GM18505 (cell line): ENCODE measurements around the gene KIRREL3.

Experiments
- ATAC-seq: cut with Tn5 transposase; IDR thresholded peaks from one replicate; pipeline ENCODE4 v1.9.1; 2021; ENCODE audit not compliant: unreplicated experiment
- POLR2A ChIP-seq: IDR thresholded peaks from 4 replicates; pipeline ENCODE4 v1.6.1; 2011; ENCODE audit warnings: borderline replicate concordance; ENCODE audit not compliant: insufficient read depth, insufficient read length; ENCODE audit errors: extremely low read depth

The KIRREL3 gene

DNA sequence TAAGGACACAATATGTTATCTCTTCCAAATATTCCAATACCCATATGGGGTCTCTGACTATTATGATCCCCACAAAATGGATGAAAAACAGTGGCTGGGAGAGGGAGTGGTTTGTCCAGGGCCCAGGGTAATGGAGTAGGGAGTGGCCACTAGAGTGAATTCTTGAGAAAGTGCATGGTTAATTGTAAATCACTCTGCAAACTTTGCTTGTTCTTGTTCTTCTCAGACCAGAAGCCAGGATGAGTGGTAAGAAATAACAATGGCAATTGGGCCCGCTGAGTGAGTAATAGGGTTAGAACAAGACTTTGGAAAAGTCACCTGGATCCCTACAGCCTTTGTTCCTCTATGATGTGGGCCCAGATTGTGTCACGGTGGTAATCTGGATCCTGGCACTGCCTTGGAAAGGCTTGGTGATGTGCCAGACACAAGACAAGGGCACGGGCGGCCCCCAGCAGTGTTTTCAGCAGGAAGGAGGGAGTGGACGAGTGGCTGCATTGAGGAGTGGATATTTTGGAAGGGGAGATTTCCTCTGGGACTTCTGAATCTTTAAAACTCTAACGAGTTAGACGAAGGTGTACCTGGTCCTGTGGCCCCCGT is 18.2 kb upstream of the KIRREL3 start:
- ATAC-seq: no peak
- no peak for TF ChIP-seq POLR2A

DNA sequence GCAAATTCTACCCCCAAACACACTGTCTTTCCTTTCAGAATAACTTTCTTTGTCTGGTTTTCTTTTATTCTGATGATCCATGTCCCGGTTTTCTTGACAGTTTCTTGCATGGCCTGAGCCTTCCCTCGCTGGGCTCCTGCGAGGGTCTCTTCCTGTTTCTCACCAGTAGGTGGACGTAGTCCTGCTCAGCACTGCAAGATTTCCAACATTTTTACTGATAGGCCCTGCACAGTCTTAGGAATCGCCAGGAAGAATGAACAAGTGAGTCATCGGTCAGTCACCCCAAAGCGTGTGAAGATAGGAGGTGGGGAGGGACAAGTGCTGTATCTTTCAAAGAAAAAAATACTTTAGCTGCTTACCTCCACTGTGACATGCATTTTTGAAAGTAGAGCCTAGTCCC is 16.9 kb upstream of the KIRREL3 start:
- no peak for TF ChIP-seq POLR2A
- ATAC-seq: no peak

DNA sequence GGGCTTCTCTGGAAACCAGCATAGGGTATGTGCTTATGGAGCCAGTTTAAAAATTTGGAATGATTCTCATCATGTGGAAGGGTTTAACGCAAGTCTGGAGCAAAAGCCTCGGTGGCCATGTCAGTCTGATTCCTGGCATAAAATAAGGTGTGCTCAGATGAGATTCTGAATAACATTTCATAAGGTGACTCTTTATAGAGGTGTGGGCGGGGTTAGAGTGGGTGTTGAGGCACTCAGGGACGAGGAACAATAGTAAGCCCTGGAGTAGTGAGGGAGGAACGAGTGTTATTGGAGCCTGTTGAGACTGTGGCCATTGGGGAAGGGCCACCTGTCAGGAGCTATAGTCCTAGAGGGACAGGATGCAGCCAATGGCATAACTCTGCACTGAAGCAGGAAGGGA is 13.0 kb upstream of the KIRREL3 start:
- no peak for TF ChIP-seq POLR2A
- ATAC-seq: no peak

DNA sequence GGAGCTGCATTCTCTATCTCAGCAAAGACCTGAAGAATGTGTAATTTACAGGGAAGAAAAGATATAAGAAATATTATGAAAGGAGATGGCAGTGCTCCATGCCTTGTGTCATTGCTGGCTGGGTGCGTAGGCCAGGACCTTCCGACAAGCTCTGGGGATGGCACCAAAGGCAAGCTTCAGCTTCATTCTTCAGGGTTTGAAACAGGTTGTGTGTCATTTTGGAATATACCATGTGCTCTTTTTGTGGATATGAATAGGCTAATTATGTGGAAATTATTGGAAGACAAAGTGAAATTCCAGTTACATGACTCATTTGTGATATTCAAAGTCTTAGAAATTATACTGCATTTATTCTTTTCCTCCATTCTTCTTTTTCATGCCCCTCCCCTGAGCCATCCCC is 5.7 kb upstream of the KIRREL3 start:
- no peak for ATAC-seq

DNA sequence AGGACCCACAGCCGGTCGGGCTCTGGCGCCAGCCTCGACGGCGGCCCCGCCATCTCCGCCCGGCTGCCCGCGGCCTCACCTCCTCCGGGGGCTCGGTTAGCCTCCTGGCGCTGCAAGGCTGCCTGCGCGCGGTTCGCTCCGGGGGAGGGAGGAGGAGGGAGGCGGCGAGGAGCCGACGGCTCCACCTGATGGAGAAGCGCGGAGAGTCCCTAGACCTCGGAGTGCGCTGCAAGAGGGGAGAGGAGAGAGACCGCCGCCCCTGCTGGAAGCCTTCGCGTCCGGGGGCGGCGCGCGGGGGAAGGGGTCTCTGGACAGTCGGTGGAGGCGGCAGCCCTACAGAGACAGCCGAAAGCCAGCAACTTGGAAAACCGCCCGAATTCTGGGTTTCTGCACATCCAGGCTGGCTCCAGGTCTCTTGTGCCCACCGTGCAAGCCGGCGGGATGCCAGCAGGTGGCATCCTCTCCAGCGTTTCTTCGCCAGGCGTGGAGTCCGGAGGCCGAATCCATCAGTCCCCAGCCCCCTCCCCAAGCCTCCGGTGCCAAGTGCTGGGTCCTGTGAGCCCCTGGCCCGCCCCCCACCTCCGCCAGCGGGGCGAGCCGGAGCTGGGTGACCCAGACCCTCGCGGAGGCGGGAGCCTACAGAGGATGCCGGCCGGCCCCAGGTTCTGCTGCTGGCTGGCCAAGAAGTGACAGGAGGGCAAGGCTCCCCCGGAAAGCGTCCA is 2.9 kb upstream of the KIRREL3 start:
- no peak for TF ChIP-seq POLR2A
- ATAC-seq: no peak

More for the DNA sequence above, 5.7 kb upstream of the KIRREL3 start:
- no peak for TF ChIP-seq POLR2A

DNA sequence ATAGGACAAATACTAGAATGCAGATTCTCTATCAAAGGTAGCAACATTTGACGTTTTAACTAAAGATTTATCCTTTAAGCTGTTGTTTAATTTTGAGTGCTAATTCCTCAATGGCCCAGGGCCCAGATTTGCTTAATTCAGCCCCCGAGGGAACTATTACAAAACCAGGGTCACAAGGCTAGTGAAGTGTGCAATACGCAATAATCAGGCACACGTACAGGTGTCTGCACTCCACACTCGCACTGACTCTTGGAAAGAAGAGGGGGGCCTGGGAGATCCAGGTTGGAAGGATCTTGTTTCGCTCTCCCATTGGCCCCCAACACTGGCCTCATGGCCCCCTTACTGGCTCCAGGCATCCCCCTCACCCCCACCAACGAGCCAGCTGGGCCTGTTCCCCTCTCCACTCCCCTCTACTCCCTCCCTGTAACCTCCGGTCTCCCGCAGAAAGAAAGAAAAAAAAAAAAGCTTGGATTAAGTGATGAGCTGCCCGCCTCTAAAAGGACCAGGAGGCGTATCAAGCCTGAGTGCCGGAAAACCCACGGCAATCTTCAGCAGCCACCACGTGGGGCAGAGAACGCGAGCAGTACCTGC is 2.2 kb upstream of the KIRREL3 start:
- no peak for TF ChIP-seq POLR2A
- ATAC-seq: no peak

DNA sequence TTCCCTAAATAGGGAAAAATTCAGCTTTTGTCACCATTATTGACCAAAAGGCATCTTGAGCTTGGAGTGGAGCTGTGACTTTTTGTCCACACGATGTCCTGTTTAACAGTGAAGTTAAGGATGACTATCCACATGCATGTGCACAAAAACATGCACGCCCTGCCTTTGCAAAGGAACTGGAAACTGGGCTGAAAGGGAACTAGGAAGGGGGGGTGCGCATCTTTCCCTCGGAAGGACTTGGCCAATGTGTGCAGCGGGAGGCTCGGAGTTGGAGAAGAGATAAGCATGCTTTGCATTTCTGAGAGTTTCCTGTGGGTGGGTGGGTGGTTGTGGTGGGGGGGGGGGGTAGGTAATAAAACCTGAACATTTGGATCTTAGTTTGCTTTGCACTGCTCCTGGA is 411 bp upstream of the KIRREL3 start:
- ATAC-seq: no peak
- no peak for TF ChIP-seq POLR2A

DNA sequence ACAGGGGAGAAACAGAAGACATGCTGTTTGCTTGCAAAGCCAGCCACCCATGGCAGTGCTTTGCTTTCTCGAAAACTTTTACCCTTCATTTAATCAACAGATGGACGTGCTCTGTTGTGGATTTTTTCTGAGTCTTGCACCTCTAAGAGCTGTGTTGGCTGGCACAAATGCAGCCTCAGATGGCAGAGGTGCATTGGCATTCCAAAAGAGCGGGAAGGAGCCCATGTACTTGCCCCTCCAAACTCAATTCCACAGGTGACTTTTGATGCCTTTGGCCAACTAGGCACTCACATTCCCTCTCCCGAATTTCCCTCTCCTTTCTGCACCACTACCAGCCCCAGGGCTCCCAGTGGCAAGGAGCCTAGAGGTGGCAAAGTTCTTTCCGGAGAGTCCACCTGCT is 1.2 kb downstream of the KIRREL3 start:
- no peak for TF ChIP-seq POLR2A
- no peak for ATAC-seq

DNA sequence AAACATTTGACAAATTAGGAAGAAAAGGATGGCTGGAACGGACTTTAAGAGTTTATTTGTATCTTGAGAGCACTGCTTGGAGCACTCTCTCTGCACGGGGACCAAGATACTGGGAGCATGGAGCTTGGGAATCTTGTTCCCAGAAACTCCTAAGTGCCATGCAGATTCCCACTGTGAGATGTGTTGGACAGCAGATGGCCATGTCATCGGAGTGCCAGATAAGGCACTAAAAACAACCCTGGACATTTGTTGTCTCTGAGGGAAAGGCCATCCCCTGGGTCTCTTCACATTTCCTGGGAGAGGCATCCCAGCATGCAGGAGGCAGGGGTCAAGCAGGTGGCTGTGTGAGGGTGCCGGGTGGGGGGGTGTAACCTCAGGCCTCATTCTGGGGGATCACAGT is 2.9 kb downstream of the KIRREL3 start:
- no peak for TF ChIP-seq POLR2A

DNA sequence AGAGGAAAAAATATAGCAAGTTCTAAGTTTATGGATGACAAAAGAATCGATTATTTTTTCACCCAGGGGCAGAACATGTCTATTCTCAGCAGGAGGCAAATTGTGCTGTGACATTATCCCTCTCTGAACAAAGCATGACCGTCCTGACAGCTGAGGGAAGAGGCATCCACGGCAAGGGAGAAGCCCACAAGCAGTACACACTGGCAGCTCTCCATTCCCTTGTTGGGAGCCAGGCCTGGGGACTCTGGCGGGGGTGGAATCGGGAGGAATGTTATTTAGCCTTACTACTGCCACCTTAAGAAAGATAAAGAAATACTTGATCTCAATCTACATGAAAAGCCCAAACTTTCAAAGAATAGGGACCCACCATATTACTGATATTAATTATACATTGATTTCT is 3.4 kb downstream of the KIRREL3 start:
- no peak for ATAC-seq
- no peak for TF ChIP-seq POLR2A

More for the DNA sequence above, 2.9 kb downstream of the KIRREL3 start:
- ATAC-seq: no peak

DNA sequence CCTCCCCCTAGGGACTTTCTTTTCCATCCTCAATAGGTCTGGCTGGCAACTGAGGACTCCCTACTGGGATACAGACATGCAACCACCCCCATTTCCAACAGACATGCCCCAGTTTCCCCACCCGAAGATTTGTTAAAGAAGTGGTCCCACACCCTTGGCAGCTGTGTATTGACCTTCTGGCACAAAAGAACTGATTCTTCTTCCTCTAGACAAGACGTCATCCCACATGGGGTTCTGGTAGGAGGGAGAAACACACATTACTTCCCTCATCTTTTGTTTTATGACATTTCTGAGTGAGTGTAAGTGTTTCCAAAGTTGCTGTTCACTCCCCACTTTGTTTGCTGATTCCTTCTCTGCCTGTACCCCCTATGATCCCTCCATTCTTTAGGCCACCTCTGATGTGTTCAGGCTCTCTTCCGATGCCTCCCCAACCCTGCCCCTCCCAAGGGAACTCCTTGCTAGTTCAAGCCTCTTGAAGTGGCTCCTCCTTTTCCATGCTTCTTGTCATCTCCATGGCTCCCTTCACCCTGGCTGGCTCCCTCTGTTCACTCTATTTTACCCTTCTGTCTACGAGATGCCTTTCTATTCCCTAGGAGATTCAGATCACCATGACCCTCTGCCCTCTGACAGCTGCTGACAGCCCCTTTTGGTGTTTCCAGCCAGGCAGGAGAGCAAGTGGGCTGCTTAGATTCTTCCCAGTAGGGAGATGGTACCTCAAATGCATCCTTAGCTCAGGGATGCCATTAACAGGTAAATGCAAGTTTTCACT is 4.3 kb downstream of the KIRREL3 start:
- TF ChIP-seq POLR2A: no peak
- ATAC-seq: no peak

DNA sequence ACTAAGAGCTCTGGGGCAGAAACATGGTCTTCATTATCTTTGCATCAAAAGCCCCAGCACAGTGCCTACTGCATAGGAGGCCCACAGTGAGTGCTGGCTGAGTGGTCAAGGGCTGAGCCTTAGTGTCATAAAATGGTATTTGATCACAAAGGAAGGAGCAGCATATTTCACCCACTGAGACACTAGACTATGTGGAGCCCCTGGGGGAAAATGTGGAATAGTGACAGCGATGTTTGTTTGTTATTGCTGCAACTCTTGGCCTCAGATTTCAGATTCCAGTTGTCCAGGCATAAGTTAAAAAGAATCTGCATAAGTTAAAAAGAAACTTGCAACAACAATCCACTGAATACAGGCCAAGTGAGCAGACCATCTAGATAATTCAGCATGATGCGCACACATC is 7.0 kb downstream of the KIRREL3 start:
- TF ChIP-seq POLR2A: no peak
- no peak for ATAC-seq

DNA sequence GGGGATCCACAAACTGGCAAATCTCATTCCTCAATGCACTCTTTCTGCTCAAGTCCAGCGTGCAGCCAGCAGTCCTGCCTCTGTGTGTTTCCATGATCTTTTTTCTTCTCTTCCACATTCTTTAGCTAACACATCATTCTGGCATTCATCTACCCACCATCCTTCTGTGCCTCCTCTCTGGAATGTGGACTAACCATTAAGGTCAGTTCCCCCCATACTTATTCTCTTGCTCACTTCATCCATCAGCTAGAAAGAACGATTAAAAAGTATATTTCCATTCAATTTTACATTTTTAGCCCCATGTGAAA is 7.8 kb downstream of the KIRREL3 start:
- TF ChIP-seq POLR2A: no peak
- ATAC-seq: no peak

DNA sequence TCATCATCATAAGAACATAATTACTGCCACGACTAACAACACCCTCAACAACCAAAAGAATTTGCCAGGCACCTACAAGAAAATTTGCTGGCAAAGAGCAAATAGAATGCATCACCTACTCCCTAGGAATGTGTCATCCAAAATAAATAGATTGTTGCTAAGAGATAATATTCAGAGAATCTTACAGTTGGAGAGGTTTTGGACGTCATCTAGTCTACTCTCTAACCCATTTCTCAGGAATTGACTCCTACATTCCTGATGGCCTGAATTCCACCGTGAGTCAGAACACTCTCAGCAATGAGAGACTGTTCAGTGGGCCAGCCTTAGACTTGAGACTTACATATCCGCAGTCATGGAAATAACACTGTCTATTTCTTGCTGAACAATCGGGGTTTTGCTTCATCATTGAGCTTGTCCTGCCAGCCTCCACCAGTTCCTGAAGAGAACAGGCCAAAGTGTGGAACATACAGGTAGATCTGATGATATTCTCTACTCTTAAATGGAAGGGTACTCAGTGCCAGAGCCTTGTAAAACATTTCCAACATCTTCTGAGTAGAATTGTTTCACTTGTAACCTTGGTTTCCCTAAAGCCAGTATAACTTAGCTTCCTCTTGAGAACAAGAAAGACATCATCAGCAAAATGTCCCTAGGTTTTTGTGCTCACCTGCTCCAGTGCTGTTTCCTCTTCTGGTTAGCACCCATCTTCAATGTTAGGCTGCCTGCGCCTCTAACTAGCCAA is 8.3 kb downstream of the KIRREL3 start:
- TF ChIP-seq POLR2A: no peak
- no peak for ATAC-seq

DNA sequence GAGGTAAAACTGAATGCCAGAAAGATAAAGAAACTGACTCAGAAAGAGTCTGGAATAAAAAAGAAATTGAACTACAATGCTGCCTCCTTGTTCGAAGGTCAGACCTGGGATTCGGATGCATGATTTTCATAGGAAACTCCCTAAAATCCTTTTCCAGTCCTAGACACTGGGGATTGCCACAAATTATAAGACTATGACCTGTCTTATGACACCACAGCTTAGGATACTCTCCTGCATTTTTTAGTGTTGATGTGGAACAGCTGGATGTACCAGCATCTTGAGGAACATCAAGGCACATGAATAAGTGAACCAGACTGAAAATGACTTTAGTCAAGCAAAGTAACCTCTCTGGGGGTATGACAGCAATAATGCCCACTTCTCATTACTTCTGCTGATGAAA is 9.0 kb downstream of the KIRREL3 start:
- ATAC-seq: no peak
- no peak for TF ChIP-seq POLR2A
